ENCODE measurements around the gene PIGN.

The PIGN gene

DNA sequence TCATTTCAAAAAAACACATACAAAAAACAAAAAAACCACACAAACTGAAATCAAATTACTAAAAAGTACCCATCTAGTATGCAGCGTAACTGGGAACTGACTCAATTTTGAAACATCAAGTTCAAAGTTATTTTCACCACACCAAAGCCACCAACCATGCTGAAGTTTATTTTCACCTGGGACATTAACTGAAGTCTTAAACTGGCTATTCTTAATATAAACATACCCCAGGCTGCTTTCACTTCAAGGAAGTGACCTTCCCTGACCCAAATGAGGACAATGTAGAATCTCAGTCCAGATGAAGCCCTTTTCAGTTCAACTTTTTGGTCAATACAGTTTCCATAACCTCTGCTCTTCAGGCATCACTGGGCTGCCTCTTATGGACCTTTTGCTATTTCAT, 84.6 kb downstream of the PIGN start:
- H3K9me3 Mint-ChIP-seq: no peaks in the 10 kb centered on the region
- no peak for DNase-seq (ENCODE audit: low spot score in 2 of 2)
- no peak for ATAC-seq
- H3K36me3 Mint-ChIP-seq: peaks cover 24% of the 10 kb centered on the region
- H3K27ac Mint-ChIP-seq: no peak overlapping the region
- H3K4me1 Mint-ChIP-seq: no peaks in the 10 kb centered on the region
- no peak overlapping the region for H3K4me3 Mint-ChIP-seq

GRCh38 chr18:62101321-62101721, 85.5 kb downstream of the PIGN start:
- peaks cover 24% of the 10 kb centered on the region for H3K36me3 Mint-ChIP-seq

GRCh38 chr18:62098960-62099359, 87.9 kb downstream of the PIGN start:
- no peak overlapping the region for H3K4me3 Mint-ChIP-seq
- no peaks in the 10 kb centered on the region for H3K9me3 Mint-ChIP-seq
- no peaks in the 10 kb centered on the region for H3K4me1 Mint-ChIP-seq
- no peak overlapping the region for H3K27ac Mint-ChIP-seq
- H3K36me3 Mint-ChIP-seq: peaks cover 31% of the 10 kb centered on the region
- no peak for ATAC-seq
- DNase-seq (ENCODE audit: low spot score in 2 of 2): no peak

More at GRCh38 chr18:62101321-62101721, 85.5 kb downstream of the PIGN start:
- ATAC-seq (no peak), DNase-seq (ENCODE audit: low spot score in 2 of 2) (no peak)
- Mint-ChIP-seq H3K27ac (no peak overlapping the region), H3K9me3 (no peaks in the 10 kb centered on the region), H3K4me3 (no peak overlapping the region), H3K4me1 (no peaks in the 10 kb centered on the region)

DNA sequence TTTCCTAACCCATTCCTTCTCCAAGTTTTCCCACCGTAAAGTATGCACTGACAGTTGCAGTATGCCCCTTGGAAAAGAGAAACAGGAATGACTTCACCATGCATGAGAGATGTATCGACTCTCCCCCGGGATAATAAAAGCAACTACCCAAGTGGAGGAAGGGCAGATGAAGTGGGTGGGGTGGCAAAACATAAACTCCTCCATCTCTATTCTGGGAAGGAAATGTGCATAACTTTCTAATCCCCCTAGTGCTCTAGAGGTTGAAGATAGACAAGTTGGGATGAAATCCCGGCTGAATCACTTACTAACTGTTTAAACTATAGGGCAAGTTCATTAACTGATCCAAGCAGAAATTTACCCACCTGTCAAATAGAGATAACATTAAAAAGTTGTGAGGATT, 89.2 kb downstream of the PIGN start:
- DNase-seq (ENCODE audit: low spot score in 2 of 2): no peak
- H3K4me3 Mint-ChIP-seq: no peak overlapping the region
- H3K4me1 Mint-ChIP-seq: no peaks in the 10 kb centered on the region
- no peaks in the 10 kb centered on the region for H3K9me3 Mint-ChIP-seq
- no peak overlapping the region for H3K27ac Mint-ChIP-seq
- H3K36me3 Mint-ChIP-seq: peaks cover 31% of the 10 kb centered on the region
- ATAC-seq: no peak

DNA sequence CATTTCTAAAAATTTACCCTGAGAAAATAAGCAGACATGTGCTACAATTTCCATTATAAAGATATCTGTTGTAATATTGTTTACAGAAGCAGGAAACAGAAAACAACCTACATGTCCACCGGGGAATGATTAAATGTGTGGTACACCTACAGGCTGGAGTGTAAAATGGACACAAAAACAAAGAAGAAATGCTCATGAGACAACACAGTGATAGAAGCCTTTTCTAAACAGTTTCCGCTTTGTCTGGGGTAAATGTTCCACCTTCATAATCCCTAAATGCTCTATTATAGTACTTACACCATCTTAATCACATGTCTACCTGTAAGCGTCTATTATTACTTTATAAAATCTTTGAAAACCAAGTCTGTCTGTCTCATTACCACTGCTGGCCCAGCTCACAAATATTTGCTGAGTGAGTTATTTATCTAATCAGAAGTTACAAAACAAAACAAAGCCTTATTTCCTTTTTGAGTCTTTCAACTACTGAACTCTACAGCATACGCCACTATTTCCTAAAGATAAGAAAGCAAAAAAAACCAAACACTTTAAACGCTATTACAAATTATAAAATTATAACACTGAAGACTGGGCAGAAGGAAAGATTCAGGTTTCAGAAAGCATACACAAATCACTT, 95.3 kb downstream of the PIGN start:
- Mint-ChIP-seq H3K9me3 (no peaks in the 10 kb centered on the region), H3K4me3 (no peak overlapping the region), H3K36me3 (peaks cover 20% of the 10 kb centered on the region), H3K27ac (no peak overlapping the region), H3K4me1 (no peaks in the 10 kb centered on the region)
- no peak for ATAC-seq
- DNase-seq (ENCODE audit: low spot score in 2 of 2): no peak

- no peak for ATAC-seq
- DNase-seq (ENCODE audit: low spot score in 2 of 2): no peak
- Mint-ChIP-seq H3K4me1 (no peaks in the 10 kb centered on the region), H3K9me3 (no peaks in the 10 kb centered on the region), H3K4me3 (no peak overlapping the region), H3K36me3 (peaks cover 19% of the 10 kb centered on the region), H3K27ac (no peak overlapping the region)
Measured at GRCh38 chr18:62089174-62089573, 97.7 kb downstream of the PIGN start.

GRCh38 chr18:62088156-62088555, 98.7 kb downstream of the PIGN start:
- ATAC-seq (no peak), DNase-seq (ENCODE audit: low spot score in 2 of 2) (no peak)
- Mint-ChIP-seq H3K36me3 (peaks cover 19% of the 10 kb centered on the region), H3K9me3 (no peaks in the 10 kb centered on the region), H3K4me1 (no peaks in the 10 kb centered on the region), H3K4me3 (no peak overlapping the region), H3K27ac (no peak overlapping the region)

DNA sequence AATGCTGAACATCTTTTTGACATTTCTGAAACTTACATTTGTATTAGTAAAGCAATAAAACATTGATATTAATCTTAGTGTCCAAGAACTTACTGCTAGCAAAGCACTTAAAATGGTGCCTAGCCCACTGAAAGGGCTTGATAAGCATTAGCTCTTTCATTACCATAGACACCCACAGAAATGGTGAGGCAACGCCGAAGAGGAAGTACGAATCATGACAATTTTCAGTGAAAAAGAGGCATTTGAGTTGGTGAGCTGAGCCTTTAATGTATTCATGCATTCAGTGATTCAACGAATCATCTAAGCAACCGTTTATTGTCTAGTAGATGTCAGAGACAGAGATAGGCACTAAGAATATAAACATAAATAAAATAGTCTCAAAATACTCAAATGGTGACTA, 101.1 kb downstream of the PIGN start:
- Mint-ChIP-seq H3K36me3 (peaks cover 19% of the 10 kb centered on the region), H3K4me1 (no peaks in the 10 kb centered on the region), H3K27ac (no peak overlapping the region), H3K4me3 (no peak overlapping the region), H3K9me3 (no peaks in the 10 kb centered on the region)
- no peak for DNase-seq (ENCODE audit: low spot score in 2 of 2)
- no peak for ATAC-seq

DNA sequence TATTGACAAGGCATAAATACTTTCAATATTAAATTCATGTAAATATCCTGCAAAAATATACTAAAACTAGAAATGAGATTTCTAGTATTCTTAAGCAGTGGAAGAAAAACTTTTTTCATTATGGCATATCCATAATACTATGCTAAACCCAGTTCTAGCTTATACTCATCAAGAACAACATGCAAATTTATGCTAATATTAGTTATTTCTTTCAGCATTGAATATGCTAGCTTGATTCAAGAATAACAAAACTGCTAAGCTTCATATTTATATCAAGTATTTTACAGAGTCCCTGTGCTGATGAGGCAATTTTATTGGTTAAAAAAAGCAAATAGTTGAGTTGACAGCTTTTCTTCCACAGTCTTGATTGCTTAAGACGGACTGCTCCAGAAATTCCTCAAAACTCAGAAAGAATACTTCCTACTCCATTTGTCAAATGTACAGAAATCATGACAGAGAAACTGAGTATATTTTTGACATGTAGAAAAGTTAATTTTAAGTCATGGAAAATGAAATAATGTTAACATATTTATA, 105.0 kb downstream of the PIGN start:
- Mint-ChIP-seq H3K9me3 (no peaks in the 10 kb centered on the region), H3K4me3 (no peak overlapping the region), H3K27ac (no peak overlapping the region), H3K4me1 (peaks cover 7% of the 10 kb centered on the region), H3K36me3 (peaks cover 7% of the 10 kb centered on the region)
- no peak for DNase-seq (ENCODE audit: low spot score in 2 of 2)
- no peak for ATAC-seq

- peaks cover 6% of the 10 kb centered on the region for H3K36me3 Mint-ChIP-seq
- DNase-seq (ENCODE audit: low spot score in 2 of 2) (no peak), ATAC-seq (no peak)
- peaks cover 7% of the 10 kb centered on the region for H3K4me1 Mint-ChIP-seq
- no peak overlapping the region for H3K4me3 Mint-ChIP-seq
- no peaks in the 10 kb centered on the region for H3K9me3 Mint-ChIP-seq
- no peak overlapping the region for H3K27ac Mint-ChIP-seq
Measured at GRCh38 chr18:62081248-62081647, 105.6 kb downstream of the PIGN start.

DNA sequence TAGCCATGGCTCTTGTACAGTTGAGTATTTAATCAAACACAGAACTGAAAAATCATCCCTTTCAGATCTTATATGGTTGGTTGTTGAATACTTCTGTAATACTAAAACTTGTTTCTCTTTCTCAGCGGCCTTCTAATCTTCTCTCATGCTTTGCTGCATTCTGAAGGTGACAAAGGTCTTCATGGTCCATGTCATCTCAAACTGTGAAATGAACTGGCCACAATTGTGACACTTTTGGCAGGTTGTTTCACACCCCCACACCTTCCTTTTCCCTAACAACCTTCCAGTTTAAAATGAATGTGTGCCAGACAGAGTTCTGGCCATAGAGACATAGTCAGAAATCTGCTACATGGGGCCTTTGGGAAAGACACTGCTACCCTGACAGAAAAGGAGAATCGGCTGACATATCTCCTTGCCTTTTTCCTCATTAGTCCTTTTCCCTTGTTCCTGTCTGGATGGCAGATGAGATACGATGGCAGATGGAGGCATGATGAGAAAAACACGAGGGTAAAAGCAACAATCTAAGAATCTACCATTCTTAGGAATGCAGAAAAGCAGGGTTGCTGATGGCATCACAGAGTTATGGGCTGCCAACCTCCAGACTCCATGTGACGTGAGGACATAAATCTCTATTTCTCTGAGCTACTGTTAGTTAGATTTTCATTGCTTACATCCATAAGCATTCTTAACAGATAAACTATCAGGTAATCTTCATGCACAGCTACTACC, 106.5 kb downstream of the PIGN start:
- no peak for ATAC-seq
- peaks cover 7% of the 10 kb centered on the region for H3K4me1 Mint-ChIP-seq
- no peaks in the 10 kb centered on the region for H3K36me3 Mint-ChIP-seq
- H3K4me3 Mint-ChIP-seq: no peak overlapping the region
- peak overlapping the region; percentile 55 for H3K27ac Mint-ChIP-seq
- no peak for DNase-seq (ENCODE audit: low spot score in 2 of 2)
- H3K9me3 Mint-ChIP-seq: no peaks in the 10 kb centered on the region

- no peak for ATAC-seq
- H3K4me1 Mint-ChIP-seq: no peaks in the 10 kb centered on the region
- no peaks in the 10 kb centered on the region for H3K36me3 Mint-ChIP-seq
- no peak overlapping the region for H3K27ac Mint-ChIP-seq
- DNase-seq (ENCODE audit: low spot score in 2 of 2): no peak
- H3K4me3 Mint-ChIP-seq: no peak overlapping the region
- no peaks in the 10 kb centered on the region for H3K9me3 Mint-ChIP-seq
Measured at GRCh38 chr18:62073461-62074281, 113.2 kb downstream of the PIGN start.

DNA sequence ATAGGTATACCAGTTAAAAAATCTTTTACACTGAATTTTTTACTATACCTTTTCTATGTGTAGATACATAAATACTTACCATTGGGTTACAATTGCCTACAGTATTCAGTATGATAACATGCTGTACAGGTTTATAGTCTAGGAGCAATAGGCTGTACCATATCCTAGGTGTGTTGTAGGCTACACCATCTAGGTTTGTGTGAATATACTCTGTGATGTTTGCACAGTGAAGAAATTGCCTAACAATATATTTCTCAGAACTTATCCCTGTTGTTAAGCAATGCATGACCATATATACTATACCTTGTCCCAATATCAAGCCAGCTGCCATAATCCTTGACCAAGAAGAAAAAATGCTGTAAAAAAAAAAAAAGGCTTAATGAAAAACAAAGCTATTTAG, 114.5 kb downstream of the PIGN start:
- Mint-ChIP-seq H3K27ac (no peak overlapping the region), H3K36me3 (no peaks in the 10 kb centered on the region), H3K4me1 (no peaks in the 10 kb centered on the region), H3K4me3 (no peak overlapping the region), H3K9me3 (no peaks in the 10 kb centered on the region)
- no peak for ATAC-seq
- no peak for DNase-seq (ENCODE audit: low spot score in 2 of 2)

DNA sequence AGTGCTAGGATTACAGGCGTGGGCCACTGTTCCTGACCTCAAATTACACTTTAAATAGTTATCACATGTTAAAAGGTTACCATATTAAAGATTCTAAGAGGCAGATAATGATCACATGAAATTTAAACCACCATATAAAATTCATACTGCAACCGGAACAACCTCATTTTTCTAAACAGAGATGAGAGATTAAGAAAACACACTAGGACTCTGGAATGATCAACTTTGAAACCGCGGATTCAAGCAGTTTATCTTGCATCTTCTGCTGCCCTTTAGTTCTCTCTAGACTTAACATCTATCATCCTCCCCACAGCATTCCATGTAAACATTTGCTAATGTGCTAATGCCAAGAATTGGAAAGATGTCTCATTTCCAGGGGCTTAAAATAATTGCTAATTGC, 115.8 kb downstream of the PIGN start:
- no peak overlapping the region for H3K27ac Mint-ChIP-seq
- no peak for DNase-seq (ENCODE audit: low spot score in 2 of 2)
- H3K4me3 Mint-ChIP-seq: no peak overlapping the region
- H3K9me3 Mint-ChIP-seq: no peaks in the 10 kb centered on the region
- ATAC-seq: no peak
- H3K36me3 Mint-ChIP-seq: no peaks in the 10 kb centered on the region
- H3K4me1 Mint-ChIP-seq: no peaks in the 10 kb centered on the region

DNA sequence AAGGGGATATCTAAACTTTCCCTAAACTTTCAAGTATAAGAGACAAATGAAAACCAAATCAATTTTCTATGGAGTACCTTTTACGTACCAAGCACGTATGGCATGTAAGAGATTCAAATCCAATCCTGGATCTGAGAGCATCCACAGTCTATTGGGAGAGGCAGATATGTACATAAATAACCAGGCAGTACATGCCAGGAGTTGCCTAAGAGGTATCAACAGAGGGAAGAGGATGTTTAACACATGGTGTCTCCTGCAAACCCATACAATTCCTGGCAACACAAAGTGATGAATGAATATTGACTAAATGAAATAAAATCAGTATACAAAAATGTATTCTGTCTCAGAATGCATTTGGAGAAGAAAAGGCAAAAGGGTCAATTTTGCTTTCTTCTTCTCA, 116.6 kb downstream of the PIGN start:
- H3K4me3 Mint-ChIP-seq: no peak overlapping the region
- DNase-seq (ENCODE audit: low spot score in 2 of 2) (no peak), ATAC-seq (no peak)
- no peaks in the 10 kb centered on the region for H3K4me1 Mint-ChIP-seq
- H3K9me3 Mint-ChIP-seq: no peaks in the 10 kb centered on the region
- no peak overlapping the region for H3K27ac Mint-ChIP-seq
- H3K36me3 Mint-ChIP-seq: no peaks in the 10 kb centered on the region

Measured in stimulated activated effector memory CD8-positive, alpha-beta T cell treated with anti-CD3 and anti-CD28 coated beads, Interleukin-12 subunit alpha, Interleukin-12 subunit beta, amount 100 ng/mL, for 72 hours (primary cell).